ENCODE measurements around the gene KLK14.

The KLK14 gene

GRCh38 chr19:51114087-51114729, 31.5 kb upstream of the KLK14 start:
- Mint-ChIP-seq H3K27ac (no peak overlapping the region), H3K4me1 (no peaks in the 10 kb centered on the region), H3K36me3 (ENCODE audit: low read depth) (no peaks in the 10 kb centered on the region), H3K9me3 (no peaks in the 10 kb centered on the region), H3K27me3 (ENCODE audit: low read depth, poor library complexity) (peaks cover 42% of the 10 kb centered on the region), H3K4me3 (no peak overlapping the region)
- TF ChIP-seq, protein P1, sequence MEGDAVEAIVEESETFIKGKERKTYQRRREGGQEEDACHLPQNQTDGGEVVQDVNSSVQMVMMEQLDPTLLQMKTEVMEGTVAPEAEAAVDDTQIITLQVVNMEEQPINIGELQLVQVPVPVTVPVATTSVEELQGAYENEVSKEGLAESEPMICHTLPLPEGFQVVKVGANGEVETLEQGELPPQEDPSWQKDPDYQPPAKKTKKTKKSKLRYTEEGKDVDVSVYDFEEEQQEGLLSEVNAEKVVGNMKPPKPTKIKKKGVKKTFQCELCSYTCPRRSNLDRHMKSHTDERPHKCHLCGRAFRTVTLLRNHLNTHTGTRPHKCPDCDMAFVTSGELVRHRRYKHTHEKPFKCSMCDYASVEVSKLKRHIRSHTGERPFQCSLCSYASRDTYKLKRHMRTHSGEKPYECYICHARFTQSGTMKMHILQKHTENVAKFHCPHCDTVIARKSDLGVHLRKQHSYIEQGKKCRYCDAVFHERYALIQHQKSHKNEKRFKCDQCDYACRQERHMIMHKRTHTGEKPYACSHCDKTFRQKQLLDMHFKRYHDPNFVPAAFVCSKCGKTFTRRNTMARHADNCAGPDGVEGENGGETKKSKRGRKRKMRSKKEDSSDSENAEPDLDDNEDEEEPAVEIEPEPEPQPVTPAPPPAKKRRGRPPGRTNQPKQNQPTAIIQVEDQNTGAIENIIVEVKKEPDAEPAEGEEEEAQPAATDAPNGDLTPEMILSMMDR (IDR thresholded peaks at IDR 0.05), result no peak
- DNase-seq, result no peak

DNA sequence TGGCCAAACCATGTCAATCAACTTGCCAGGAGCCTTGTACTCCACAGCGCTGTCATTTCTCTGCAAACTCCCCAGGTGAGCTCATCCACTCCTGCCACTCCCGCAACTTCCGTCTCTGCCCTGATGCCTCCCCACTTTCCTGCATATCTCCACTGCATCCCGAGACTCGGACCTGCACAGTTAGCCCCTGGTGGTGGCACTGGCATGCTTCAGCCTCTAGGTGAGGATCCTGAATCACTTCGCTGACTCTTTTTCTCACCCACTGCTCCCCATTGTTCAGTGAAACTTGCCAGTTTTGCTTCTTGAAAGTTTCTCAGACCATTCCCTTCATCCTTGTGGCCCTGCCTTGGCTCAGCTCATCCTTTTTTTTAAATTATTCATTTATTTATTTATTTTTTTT, 28.9 kb upstream of the KLK14 start:
- TF ChIP-seq, protein P1 (IDR thresholded peaks at IDR 0.05), result peak; percentile 13
- Mint-ChIP-seq H3K27me3 (ENCODE audit: low read depth, poor library complexity) (peaks cover 28% of the 10 kb centered on the region), H3K4me3 (no peak overlapping the region), H3K4me1 (peaks cover 17% of the 10 kb centered on the region), H3K36me3 (ENCODE audit: low read depth) (no peaks in the 10 kb centered on the region), H3K9me3 (no peaks in the 10 kb centered on the region), H3K27ac (no peak overlapping the region)
- peak; percentile 23 for DNase-seq

GRCh38 chr19:51110666-51110971, 27.9 kb upstream of the KLK14 start:
- Mint-ChIP-seq H3K36me3 (ENCODE audit: low read depth) (peaks cover 6% of the 10 kb centered on the region), H3K27ac (no peak overlapping the region), H3K4me1 (peaks cover 17% of the 10 kb centered on the region), H3K4me3 (no peak overlapping the region), H3K9me3 (no peaks in the 10 kb centered on the region), H3K27me3 (ENCODE audit: low read depth, poor library complexity) (peaks cover 18% of the 10 kb centered on the region)
- TF ChIP-seq, protein P1 (IDR thresholded peaks at IDR 0.05), result no peak
- DNase-seq, result no peak

DNA sequence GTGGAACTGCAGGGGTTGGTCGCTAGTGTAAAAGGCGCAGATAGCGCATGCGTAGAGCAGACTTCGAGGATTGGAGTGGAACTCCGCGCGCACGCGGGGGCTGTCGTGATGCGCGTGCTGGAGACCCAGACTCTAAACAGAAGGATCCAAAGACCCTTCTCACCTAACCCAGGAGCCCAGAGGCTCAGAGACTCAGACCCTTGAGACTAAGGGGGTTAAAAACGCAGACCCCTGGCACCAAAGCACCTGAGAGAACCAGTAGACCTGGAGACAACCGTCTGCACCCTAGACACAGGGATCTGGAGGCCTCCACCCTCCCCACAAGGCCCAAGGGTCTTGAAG, 26.1 kb upstream of the KLK14 start:
- H3K4me1 Mint-ChIP-seq, result peaks cover 17% of the 10 kb centered on the region
- DNase-seq, result no peak
- H3K4me3 Mint-ChIP-seq, result peak overlapping the region; percentile 94
- no peaks in the 10 kb centered on the region for H3K9me3 Mint-ChIP-seq
- TF ChIP-seq, protein P1 (IDR thresholded peaks at IDR 0.05), result no peak
- peaks cover 7% of the 10 kb centered on the region for H3K27me3 Mint-ChIP-seq (ENCODE audit: low read depth, poor library complexity)
- H3K27ac Mint-ChIP-seq, result peak overlapping the region; percentile 66
- peaks cover 10% of the 10 kb centered on the region for H3K36me3 Mint-ChIP-seq (ENCODE audit: low read depth)

DNA sequence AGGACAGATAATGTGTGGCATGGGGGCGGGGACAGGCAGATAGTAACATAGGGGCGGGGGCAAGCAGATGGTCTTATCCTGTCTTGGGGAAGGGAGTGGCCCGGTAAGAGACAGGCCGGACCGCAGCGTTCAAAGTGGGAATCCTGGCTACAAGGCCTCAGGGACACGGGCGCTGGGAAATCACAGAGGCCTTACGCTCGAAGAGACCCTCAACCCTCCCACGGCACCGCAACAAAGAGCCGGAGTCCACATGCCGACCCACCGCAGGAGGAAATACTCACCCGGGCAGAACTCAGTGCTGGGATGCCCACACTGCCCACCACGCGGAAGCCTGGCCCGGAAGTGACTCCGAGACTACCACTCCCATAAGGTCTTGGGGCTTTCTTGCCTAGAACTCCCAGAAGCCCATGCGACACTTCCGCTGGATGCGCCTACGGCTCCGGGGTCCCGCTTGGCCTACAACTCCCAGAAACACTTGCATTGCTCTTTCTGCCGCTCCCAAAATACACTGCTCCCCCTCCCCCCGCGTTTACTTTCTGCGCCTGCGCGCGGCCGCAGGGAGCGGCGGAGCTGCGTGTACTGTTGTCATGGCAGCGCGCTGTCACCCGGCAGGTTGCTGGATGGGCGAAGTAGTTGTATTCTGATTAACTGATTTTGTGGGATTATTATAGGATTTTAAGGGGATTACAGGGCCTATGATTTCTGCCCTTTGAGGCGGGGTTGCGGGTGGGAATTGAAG, 25.5 kb upstream of the KLK14 start, which contains the start of gene CTU1:
Gene CTU1 (minus strand): TSS at position 344 of the 739 bp plus-strand sequence. CDS start 3,840 bp downstream, outside the sequence.
- Mint-ChIP-seq H3K4me3 (peak within 1 kb of the TSS; percentile 94), H3K27ac (peak within 1 kb of the TSS; percentile 84), H3K9me3 (no peaks in the 10 kb centered on the region), H3K36me3 (ENCODE audit: low read depth) (peaks cover 12% of the 10 kb centered on the region), H3K27me3 (ENCODE audit: low read depth, poor library complexity) (peaks cover 7% of the 10 kb centered on the region), H3K4me1 (peaks cover 17% of the 10 kb centered on the region)
- DNase-seq, result peak; percentile 97
- TF ChIP-seq, protein P1 (IDR thresholded peaks at IDR 0.05), result no peak

All from nephron progenitor cell (in vitro differentiated cells).